HUES48 (cell line): ENCODE results near the gene MAMDC2.

Source experiments
- H3K27ac ChIP-seq: one replicate; pipeline ENCODE4 v1.7.0; 2013; ENCODE audit warnings: low read depth, low read length, inconsistent platforms
- H3K27me3 ChIP-seq: 2 replicates; pipeline ENCODE4 v1.6.1; 2013; ENCODE audit warnings: mild to moderate bottlenecking, low read length; ENCODE audit not compliant: control insufficient read depth, insufficient read depth
- H3K36me3 ChIP-seq: 2 replicates; pipeline ENCODE4 v1.6.1; 2013; ENCODE audit warnings: low read length; ENCODE audit not compliant: control insufficient read depth, insufficient read depth
- H3K4me1 ChIP-seq: 2 replicates; pipeline ENCODE4 v1.6.1; 2013; ENCODE audit warnings: mild to moderate bottlenecking, low read length; ENCODE audit not compliant: control insufficient read depth, insufficient read depth
- H3K4me3 ChIP-seq: 2 replicates; pipeline ENCODE4 v1.5.1; 2013; ENCODE audit warnings: mild to moderate bottlenecking, low read depth, low read length
- H3K9ac ChIP-seq: 2 replicates; pipeline ENCODE4 v1.6.1; 2013; ENCODE audit warnings: mild to moderate bottlenecking, low read depth, low read length, moderate library complexity
- H3K9me3 ChIP-seq: 2 replicates; pipeline ENCODE4 v1.6.1; 2013; ENCODE audit warnings: low read length; ENCODE audit not compliant: control insufficient read depth, insufficient read depth

The MAMDC2 gene

GRCh38 chr9:70135176-70135575, 91.5 kb downstream of the MAMDC2 start:
- H3K9me3 ChIP-seq, result no peaks in the 10 kb centered on the region
- H3K36me3 ChIP-seq, result no peaks in the 10 kb centered on the region
- H3K27ac ChIP-seq, result no peak overlapping the region
- H3K4me1 ChIP-seq, result no peaks in the 10 kb centered on the region
- H3K9ac ChIP-seq, result no peak overlapping the region
- H3K4me3 ChIP-seq, result no peak overlapping the region
- H3K27me3 ChIP-seq, result no peaks in the 10 kb centered on the region

- Histone ChIP-seq H3K4me3 (no peak overlapping the region), H3K27me3 (no peaks in the 10 kb centered on the region), H3K4me1 (no peaks in the 10 kb centered on the region), H3K36me3 (no peaks in the 10 kb centered on the region), H3K27ac (no peak overlapping the region), H3K9ac (no peak overlapping the region), H3K9me3 (no peaks in the 10 kb centered on the region)
Measured at GRCh38 chr9:70136632-70137031, 93.0 kb downstream of the MAMDC2 start.

GRCh38 chr9:70137577-70137976, 93.9 kb downstream of the MAMDC2 start:
- H3K9ac ChIP-seq, result no peak overlapping the region
- H3K4me1 ChIP-seq, result no peaks in the 10 kb centered on the region
- H3K36me3 ChIP-seq, result no peaks in the 10 kb centered on the region
- H3K27me3 ChIP-seq, result no peaks in the 10 kb centered on the region
- no peak overlapping the region for H3K4me3 ChIP-seq
- no peak overlapping the region for H3K27ac ChIP-seq
- no peaks in the 10 kb centered on the region for H3K9me3 ChIP-seq

GRCh38 chr9:70142101-70142500, 98.5 kb downstream of the MAMDC2 start:
- H3K36me3 ChIP-seq, result no peaks in the 10 kb centered on the region
- H3K4me1 ChIP-seq, result no peaks in the 10 kb centered on the region

GRCh38 chr9:70143394-70144130, 99.9 kb downstream of the MAMDC2 start:
- Histone ChIP-seq H3K9ac (no peak overlapping the region), H3K4me3 (no peak overlapping the region), H3K9me3 (no peaks in the 10 kb centered on the region), H3K4me1 (no peaks in the 10 kb centered on the region), H3K27ac (no peak overlapping the region), H3K36me3 (no peaks in the 10 kb centered on the region), H3K27me3 (no peaks in the 10 kb centered on the region)

More at GRCh38 chr9:70142101-70142500, 98.5 kb downstream of the MAMDC2 start:
- H3K9me3 ChIP-seq, result no peaks in the 10 kb centered on the region
- no peaks in the 10 kb centered on the region for H3K27me3 ChIP-seq
- no peak overlapping the region for H3K4me3 ChIP-seq
- H3K9ac ChIP-seq, result no peak overlapping the region
- no peak overlapping the region for H3K27ac ChIP-seq

GRCh38 chr9:70144131-70144503, 100.5 kb downstream of the MAMDC2 start:
- Histone ChIP-seq H3K4me1 (no peaks in the 10 kb centered on the region), H3K27me3 (no peaks in the 10 kb centered on the region), H3K9me3 (no peaks in the 10 kb centered on the region), H3K27ac (no peak overlapping the region), H3K36me3 (no peaks in the 10 kb centered on the region), H3K9ac (no peak overlapping the region), H3K4me3 (no peak overlapping the region)

GRCh38 chr9:70145981-70146380, 102.3 kb downstream of the MAMDC2 start:
- H3K4me1 ChIP-seq, result no peaks in the 10 kb centered on the region
- no peak overlapping the region for H3K4me3 ChIP-seq
- no peaks in the 10 kb centered on the region for H3K9me3 ChIP-seq

GRCh38 chr9:70147196-70147595, 103.5 kb downstream of the MAMDC2 start:
- no peaks in the 10 kb centered on the region for H3K36me3 ChIP-seq
- H3K4me1 ChIP-seq, result peaks cover 5% of the 10 kb centered on the region
- H3K27me3 ChIP-seq, result no peaks in the 10 kb centered on the region
- H3K4me3 ChIP-seq, result no peak overlapping the region
- H3K27ac ChIP-seq, result no peak overlapping the region
- H3K9me3 ChIP-seq, result no peaks in the 10 kb centered on the region
- no peak overlapping the region for H3K9ac ChIP-seq

More at GRCh38 chr9:70145981-70146380, 102.3 kb downstream of the MAMDC2 start:
- H3K27ac ChIP-seq, result no peak overlapping the region
- no peaks in the 10 kb centered on the region for H3K27me3 ChIP-seq
- H3K9ac ChIP-seq, result no peak overlapping the region
- no peaks in the 10 kb centered on the region for H3K36me3 ChIP-seq

- H3K4me3 ChIP-seq, result no peak overlapping the region
- H3K4me1 ChIP-seq, result peaks cover 9% of the 10 kb centered on the region
- H3K9ac ChIP-seq, result no peak overlapping the region
- no peaks in the 10 kb centered on the region for H3K27me3 ChIP-seq
- no peaks in the 10 kb centered on the region for H3K36me3 ChIP-seq
- H3K27ac ChIP-seq, result no peak overlapping the region
- H3K9me3 ChIP-seq, result no peaks in the 10 kb centered on the region
Measured at GRCh38 chr9:70147651-70148050, 104.0 kb downstream of the MAMDC2 start.

- no peaks in the 10 kb centered on the region for H3K27me3 ChIP-seq
- H3K36me3 ChIP-seq, result no peaks in the 10 kb centered on the region
- H3K27ac ChIP-seq, result no peak overlapping the region
- H3K9ac ChIP-seq, result no peak overlapping the region
- no peaks in the 10 kb centered on the region for H3K9me3 ChIP-seq
- no peak overlapping the region for H3K4me3 ChIP-seq
- peaks cover 20% of the 10 kb centered on the region for H3K4me1 ChIP-seq
Measured at GRCh38 chr9:70152350-70152749, 108.7 kb downstream of the MAMDC2 start.

- H3K4me1 ChIP-seq, result peaks cover 29% of the 10 kb centered on the region
- no peak overlapping the region for H3K27ac ChIP-seq
- no peak overlapping the region for H3K9ac ChIP-seq
- no peaks in the 10 kb centered on the region for H3K9me3 ChIP-seq
- no peaks in the 10 kb centered on the region for H3K36me3 ChIP-seq
- no peaks in the 10 kb centered on the region for H3K27me3 ChIP-seq
- no peak overlapping the region for H3K4me3 ChIP-seq
Measured at GRCh38 chr9:70156729-70157128, 113.1 kb downstream of the MAMDC2 start.
